ENCODE measurements around the gene AGFG2. TPM values are rescaled to one million over a fixed set of nuclear protein-coding genes. Genes with fewer than 3 reads are reported as not detected.

Gene AGFG2
- total RNA-seq, 1 donor, result 19.3 TPM

GRCh38 chr7:100574362-100575205 lies 35.6 kb downstream of the AGFG2 start:
- TF ChIP-seq CTCF (IDR thresholded peaks at IDR 0.05; ENCODE audit: insufficient read depth, low read length), result no peak
- no peak for DNase-seq (ENCODE audit: low read depth)
- no peak overlapping the region for H3K4me3 ChIP-seq (ENCODE audit: low read depth, low read length)

- no peak for DNase-seq (ENCODE audit: low read depth)
- no peak for TF ChIP-seq CTCF (IDR thresholded peaks at IDR 0.05; ENCODE audit: insufficient read depth, low read length)
Observed at GRCh38 chr7:100575206-100575631, 36.2 kb downstream of the AGFG2 start.

GRCh38 chr7:100575746-100576383 lies 36.9 kb downstream of the AGFG2 start:
- TF ChIP-seq CTCF (IDR thresholded peaks at IDR 0.05; ENCODE audit: insufficient read depth, low read length), result no peak
- no peak for DNase-seq (ENCODE audit: low read depth)
- no peak overlapping the region for H3K4me3 ChIP-seq (ENCODE audit: low read depth, low read length)

More at GRCh38 chr7:100575206-100575631, 36.2 kb downstream of the AGFG2 start:
- no peak overlapping the region for H3K4me3 ChIP-seq (ENCODE audit: low read depth, low read length)

GRCh38 chr7:100576384-100576993 lies 37.5 kb downstream of the AGFG2 start:
- no peak overlapping the region for H3K4me3 ChIP-seq (ENCODE audit: low read depth, low read length)
- no peak for TF ChIP-seq CTCF (IDR thresholded peaks at IDR 0.05; ENCODE audit: insufficient read depth, low read length)
- DNase-seq (ENCODE audit: low read depth), result no peak

- no peak overlapping the region for H3K4me3 ChIP-seq (ENCODE audit: low read depth, low read length)
Observed at GRCh38 chr7:100577103-100577502, 38.1 kb downstream of the AGFG2 start.

GRCh38 chr7:100577507-100577906 lies 38.5 kb downstream of the AGFG2 start:
- DNase-seq (ENCODE audit: low read depth), result no peak
- no peak for TF ChIP-seq CTCF (IDR thresholded peaks at IDR 0.05; ENCODE audit: insufficient read depth, low read length)
- H3K4me3 ChIP-seq (ENCODE audit: low read depth, low read length), result no peak overlapping the region

More at GRCh38 chr7:100577103-100577502, 38.1 kb downstream of the AGFG2 start:
- TF ChIP-seq CTCF (IDR thresholded peaks at IDR 0.05; ENCODE audit: insufficient read depth, low read length), result no peak
- DNase-seq (ENCODE audit: low read depth), result no peak

Data from fibroblast of the aortic adventitia (primary cell).